Measurements from ENCODE around the gene EXD3.

GRCh38 chr9:137296670-137297664, 126.0 kb downstream of the EXD3 start:
- TF ChIP-seq CEBPB (IDR thresholded peaks at IDR 0.05; ENCODE audit: low read depth, low read length), result no peak
- TF ChIP-seq MAFK (IDR thresholded peaks at IDR 0.05; ENCODE audit: low read depth, low read length), result no peak
- TF ChIP-seq, protein P1, sequence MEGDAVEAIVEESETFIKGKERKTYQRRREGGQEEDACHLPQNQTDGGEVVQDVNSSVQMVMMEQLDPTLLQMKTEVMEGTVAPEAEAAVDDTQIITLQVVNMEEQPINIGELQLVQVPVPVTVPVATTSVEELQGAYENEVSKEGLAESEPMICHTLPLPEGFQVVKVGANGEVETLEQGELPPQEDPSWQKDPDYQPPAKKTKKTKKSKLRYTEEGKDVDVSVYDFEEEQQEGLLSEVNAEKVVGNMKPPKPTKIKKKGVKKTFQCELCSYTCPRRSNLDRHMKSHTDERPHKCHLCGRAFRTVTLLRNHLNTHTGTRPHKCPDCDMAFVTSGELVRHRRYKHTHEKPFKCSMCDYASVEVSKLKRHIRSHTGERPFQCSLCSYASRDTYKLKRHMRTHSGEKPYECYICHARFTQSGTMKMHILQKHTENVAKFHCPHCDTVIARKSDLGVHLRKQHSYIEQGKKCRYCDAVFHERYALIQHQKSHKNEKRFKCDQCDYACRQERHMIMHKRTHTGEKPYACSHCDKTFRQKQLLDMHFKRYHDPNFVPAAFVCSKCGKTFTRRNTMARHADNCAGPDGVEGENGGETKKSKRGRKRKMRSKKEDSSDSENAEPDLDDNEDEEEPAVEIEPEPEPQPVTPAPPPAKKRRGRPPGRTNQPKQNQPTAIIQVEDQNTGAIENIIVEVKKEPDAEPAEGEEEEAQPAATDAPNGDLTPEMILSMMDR (conservative IDR thresholded peaks at IDR 0.05; ENCODE audit: low read depth, low read length), result no peak

All from IMR-90 (cell line).